ENCODE results near the gene GPC2.
"Not testable (repeated sequence)": the region's sequence is repeated elsewhere in the genome, so short reads cannot be mapped to it uniquely, and the experiment has no call there.

GPC2 gene

GRCh38 chr7:100132697-100133151, 44.5 kb downstream of the GPC2 start:
- Mint-ChIP-seq H3K4me1 (peaks cover 20% of the 10 kb centered on the region), H3K27me3 (ENCODE audit: low read depth, poor library complexity) (peaks cover 17% of the 10 kb centered on the region), H3K4me3 (no peak overlapping the region), H3K9me3 (no peaks in the 10 kb centered on the region), H3K36me3 (ENCODE audit: low read depth) (no peaks in the 10 kb centered on the region), H3K27ac (no peak overlapping the region)
- DNase-seq, result peak; percentile 70
- TF ChIP-seq, protein P1, sequence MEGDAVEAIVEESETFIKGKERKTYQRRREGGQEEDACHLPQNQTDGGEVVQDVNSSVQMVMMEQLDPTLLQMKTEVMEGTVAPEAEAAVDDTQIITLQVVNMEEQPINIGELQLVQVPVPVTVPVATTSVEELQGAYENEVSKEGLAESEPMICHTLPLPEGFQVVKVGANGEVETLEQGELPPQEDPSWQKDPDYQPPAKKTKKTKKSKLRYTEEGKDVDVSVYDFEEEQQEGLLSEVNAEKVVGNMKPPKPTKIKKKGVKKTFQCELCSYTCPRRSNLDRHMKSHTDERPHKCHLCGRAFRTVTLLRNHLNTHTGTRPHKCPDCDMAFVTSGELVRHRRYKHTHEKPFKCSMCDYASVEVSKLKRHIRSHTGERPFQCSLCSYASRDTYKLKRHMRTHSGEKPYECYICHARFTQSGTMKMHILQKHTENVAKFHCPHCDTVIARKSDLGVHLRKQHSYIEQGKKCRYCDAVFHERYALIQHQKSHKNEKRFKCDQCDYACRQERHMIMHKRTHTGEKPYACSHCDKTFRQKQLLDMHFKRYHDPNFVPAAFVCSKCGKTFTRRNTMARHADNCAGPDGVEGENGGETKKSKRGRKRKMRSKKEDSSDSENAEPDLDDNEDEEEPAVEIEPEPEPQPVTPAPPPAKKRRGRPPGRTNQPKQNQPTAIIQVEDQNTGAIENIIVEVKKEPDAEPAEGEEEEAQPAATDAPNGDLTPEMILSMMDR (IDR thresholded peaks at IDR 0.05), result peak; percentile 95

- DNase-seq, result no peak
- Mint-ChIP-seq H3K27me3 (ENCODE audit: low read depth, poor library complexity) (peaks cover 17% of the 10 kb centered on the region), H3K27ac (no peak overlapping the region), H3K4me3 (no peak overlapping the region), H3K4me1 (peaks cover 20% of the 10 kb centered on the region), H3K36me3 (ENCODE audit: low read depth) (no peaks in the 10 kb centered on the region), H3K9me3 (no peaks in the 10 kb centered on the region)
- TF ChIP-seq, protein P1 (IDR thresholded peaks at IDR 0.05), result no peak
These were observed 45.1 kb downstream of the GPC2 start for GRCh38 chr7:100132126-100132525.

- DNase-seq, result peak; percentile 95
- peaks cover 25% of the 10 kb centered on the region for H3K4me1 Mint-ChIP-seq
- H3K27me3 Mint-ChIP-seq (ENCODE audit: low read depth, poor library complexity), result peaks cover 17% of the 10 kb centered on the region
- no peaks in the 10 kb centered on the region for H3K9me3 Mint-ChIP-seq
- H3K4me3 Mint-ChIP-seq, result no peak overlapping the region
- no peaks in the 10 kb centered on the region for H3K36me3 Mint-ChIP-seq (ENCODE audit: low read depth)
- TF ChIP-seq, protein P1 (IDR thresholded peaks at IDR 0.05), result peak; percentile 90
- H3K27ac Mint-ChIP-seq, result no peak overlapping the region
These were observed 46.4 kb downstream of the GPC2 start for GRCh38 chr7:100130608-100131453.

GRCh38 chr7:100130220-100130607, 47.0 kb downstream of the GPC2 start:
- H3K36me3 Mint-ChIP-seq (ENCODE audit: low read depth); H3K4me3 Mint-ChIP-seq; DNase-seq; H3K9me3 Mint-ChIP-seq; H3K27ac Mint-ChIP-seq: not testable (repeated sequence)
- Mint-ChIP-seq H3K27me3 (ENCODE audit: low read depth, poor library complexity) (peaks cover 17% of the 10 kb centered on the region), H3K4me1 (peaks cover 27% of the 10 kb centered on the region)

DNA sequence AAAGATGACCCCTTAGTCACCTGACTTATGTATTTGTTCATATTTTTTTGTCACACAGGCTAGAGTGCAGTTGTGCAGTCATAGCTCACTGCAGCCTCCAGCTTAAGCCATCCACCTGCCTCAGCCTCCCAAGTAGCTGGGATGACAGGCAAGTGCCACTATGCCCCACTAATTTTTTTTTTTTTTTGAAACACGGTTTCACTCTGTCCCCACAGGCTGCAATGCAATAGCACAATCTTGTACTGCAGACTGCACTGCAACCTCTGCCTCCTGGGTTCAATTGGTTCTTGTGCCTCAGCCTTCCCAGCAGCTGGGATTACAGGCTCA, 48.6 kb downstream of the GPC2 start:
- Mint-ChIP-seq H3K36me3 (ENCODE audit: low read depth) (peaks cover 9% of the 10 kb centered on the region), H3K4me1 (peaks cover 38% of the 10 kb centered on the region), H3K27ac (no peak overlapping the region), H3K27me3 (ENCODE audit: low read depth, poor library complexity) (peaks cover 17% of the 10 kb centered on the region), H3K9me3 (no peaks in the 10 kb centered on the region), H3K4me3 (peak overlapping the region; percentile 81)
- no peak for DNase-seq
- TF ChIP-seq, protein P1 (IDR thresholded peaks at IDR 0.05), result no peak

DNA sequence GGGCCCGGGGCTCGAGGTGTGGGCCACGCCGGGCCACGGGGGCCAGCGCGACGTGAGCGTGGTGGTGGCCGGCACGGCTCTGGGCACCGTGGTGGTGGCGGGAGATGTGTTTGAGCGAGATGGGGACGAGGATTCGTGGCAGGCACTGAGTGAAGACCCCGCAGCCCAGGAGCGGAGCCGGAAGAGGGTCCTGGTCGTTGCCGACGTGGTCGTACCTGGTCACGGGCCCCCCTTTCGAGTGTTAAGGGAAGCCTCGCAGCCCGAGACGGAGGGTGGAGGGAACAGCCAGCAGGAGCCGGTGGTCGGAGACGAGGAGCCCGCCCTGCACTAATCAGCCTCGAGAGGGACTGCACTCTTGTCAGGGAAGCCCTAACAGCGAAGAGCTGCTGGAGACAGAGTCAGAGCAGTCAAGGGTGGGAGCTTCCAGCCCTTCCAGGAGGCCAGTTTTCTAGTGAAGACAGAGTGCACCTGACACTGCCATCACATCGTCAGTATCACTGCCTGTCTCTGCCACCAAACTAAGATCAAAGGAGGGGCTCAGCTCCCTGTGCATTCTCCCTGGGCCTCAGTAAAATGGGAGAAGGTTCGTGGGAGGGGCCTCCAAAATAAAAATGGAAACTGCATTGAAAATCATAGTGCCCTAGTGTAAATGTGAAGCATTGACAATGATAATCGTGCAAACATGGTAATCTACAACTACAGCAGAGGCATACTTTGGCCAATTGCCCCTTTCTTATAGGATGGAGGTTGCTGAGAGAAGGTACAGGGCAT, 49.1 kb downstream of the GPC2 start:
- Mint-ChIP-seq H3K4me1 (peaks cover 38% of the 10 kb centered on the region), H3K27ac (no peak overlapping the region), H3K9me3 (no peaks in the 10 kb centered on the region), H3K36me3 (ENCODE audit: low read depth) (peaks cover 11% of the 10 kb centered on the region), H3K4me3 (peak overlapping the region; percentile 81), H3K27me3 (ENCODE audit: low read depth, poor library complexity) (peaks cover 17% of the 10 kb centered on the region)
- TF ChIP-seq, protein P1 (IDR thresholded peaks at IDR 0.05), result no peak
- DNase-seq, result peak; percentile 44

Measured in nephron progenitor cell (in vitro differentiated cells).